H1 (cell line): ENCODE results near the gene C2CD2L. TPM values are rescaled to one million over a fixed set of nuclear protein-coding genes. Genes with fewer than 3 reads are reported as not detected.

Experiments
- CTCF ChIA-PET: fragments of 300-600 bp; sonication (Branson Sonifier 250); formaldehyde crosslinking; loops from one replicate; lab custom pipeline; 2021; ENCODE audit not compliant: partially characterized antibody; lab: Charles Lee
- POLR2A ChIA-PET: fragments of 300-600 bp; sonication (Branson Sonifier 250); formaldehyde crosslinking; loops from one replicate; lab custom pipeline; 2021; ENCODE audit warnings: inconsistent platforms; ENCODE audit not compliant: partially characterized antibody; lab: Charles Lee
- DNase-seq, 2 experiments: peaks; one replicate each; pipeline versions ENCODE4 v3.0.0 to v3.0.0-alpha.2; 2010 to 2022; ENCODE audit warnings: low spot score in 2 of 2, low read depth in 1 of 2, mixed read lengths in 1 of 2
- FAIRE-seq: peaks from 2 replicates; lab custom pipeline; 2011; peaks lifted over from hg19 to GRCh38; lab: Jason Lieb, UNC
- H2AFZ ChIP-seq: 2 replicates; pipeline ENCODE4 v1.8.1; 2012; ENCODE audit warnings: low read length, inconsistent platforms
- H2AK5ac ChIP-seq: 2 replicates; pipeline ENCODE4 v1.6.1; 2013; ENCODE audit warnings: low read depth, low read length
- H2BK120ac ChIP-seq: replicated peaks from 2 replicates; pipeline ENCODE3; 2013; ENCODE audit warnings: low read depth, low read length, inconsistent platforms
- H2BK12ac ChIP-seq: 2 replicates; pipeline ENCODE4 v1.6.1; 2013; ENCODE audit warnings: low read depth, low read length
- H2BK15ac ChIP-seq: 2 replicates; pipeline ENCODE4 v1.6.1; 2013; ENCODE audit warnings: low read length
- H2BK20ac ChIP-seq: 2 replicates; pipeline ENCODE4 v1.6.1; 2013; ENCODE audit warnings: low read length
- H2BK5ac ChIP-seq: 2 replicates; pipeline ENCODE4 v1.6.1; 2013; ENCODE audit warnings: low read depth, low read length
- H3K14ac ChIP-seq: 2 replicates; pipeline ENCODE4 v1.6.1; 2013; ENCODE audit warnings: inconsistent platforms; ENCODE audit not compliant: insufficient read length
- H3K18ac ChIP-seq: 2 replicates; pipeline ENCODE4 v1.6.1; 2013; ENCODE audit warnings: low read length; ENCODE audit errors: extremely low read depth
- H3K23ac ChIP-seq: 2 replicates; pipeline ENCODE4 v1.6.1; 2013; ENCODE audit warnings: inconsistent platforms; ENCODE audit not compliant: insufficient read length
- H3K23me2 ChIP-seq: 2 replicates; pipeline ENCODE4 v1.6.1; 2013; ENCODE audit warnings: low read depth, low read length
- H3K27ac ChIP-seq: 2 replicates; pipeline ENCODE4 v1.6.1; 2011; ENCODE audit warnings: low read depth, low read length, inconsistent platforms
- H3K27me3 ChIP-seq, 4 experiments: replicated peaks in 1 of 4; 1 replicate in 1 of 4; 2 replicates in 3 of 4; pipeline versions ENCODE4 v1.6.1 to v1.8.1; 2011 to 2013; ENCODE audit warnings: low read length in 3 of 4, mild to moderate bottlenecking in 3 of 4, inconsistent platforms in 2 of 4, mixed read lengths in 2 of 4, moderate library complexity in 1 of 4; ENCODE audit not compliant: control insufficient read depth in 3 of 4, insufficient read depth in 3 of 4; ENCODE audit errors: extremely low read depth in 1 of 4
- H3K36me3 ChIP-seq, 4 experiments: 2 replicates each; pipeline versions ENCODE4 v1.6.1 to v1.8.1; 2011 to 2013; ENCODE audit warnings: mild to moderate bottlenecking in 4 of 4, low read length in 3 of 4, moderate library complexity in 2 of 4, control low read depth in 1 of 4, inconsistent platforms in 1 of 4; ENCODE audit not compliant: insufficient read depth in 4 of 4, control insufficient read depth in 2 of 4
- H3K4ac ChIP-seq: replicated peaks from 2 replicates; pipeline ENCODE3; 2013; ENCODE audit warnings: low read length, low read depth, mixed read lengths, inconsistent platforms; ENCODE audit not compliant: insufficient read length
- H3K4me1 ChIP-seq, 4 experiments: replicated peaks in 1 of 4; 1 replicate in 1 of 4; 2 replicates in 3 of 4; pipeline versions ENCODE4 v1.6.1 to v1.8.1; 2011 to 2013; ENCODE audit warnings: low read length in 3 of 4, inconsistent platforms in 2 of 4, mixed read lengths in 1 of 4; ENCODE audit not compliant: insufficient read depth in 4 of 4, control insufficient read depth in 3 of 4
- H3K4me2 ChIP-seq, 2 experiments: 2 replicates each; pipeline versions ENCODE4 v1.6.1 to v1.8.1; 2011 to 2013; ENCODE audit warnings: low read depth in 2 of 2, low read length in 2 of 2, control low read depth in 1 of 2, inconsistent platforms in 1 of 2, mild to moderate bottlenecking in 1 of 2; ENCODE audit not compliant: insufficient read depth in 1 of 2
- H3K4me3 ChIP-seq, 4 experiments: fragments of 200-600, 300-600 bp in 1 of 4; sonication (generic), shearing (Covaris generic), sonication (Bioruptor Twin) in 1 of 4; 2 replicates each; pipeline versions ENCODE4 v1.5.1 to v1.8.1; 2011 to 2016; ENCODE audit warnings: low read length in 4 of 4, low read depth in 3 of 4, control low read depth in 2 of 4, inconsistent platforms in 2 of 4, mild to moderate bottlenecking in 2 of 4, mixed read lengths in 1 of 4, moderate library complexity in 1 of 4; ENCODE audit not compliant: insufficient read depth in 2 of 4; ENCODE audit errors: extremely low read depth in 1 of 4
- H3K56ac ChIP-seq: replicated peaks from 2 replicates; pipeline ENCODE3; 2013; ENCODE audit warnings: low read depth, mild to moderate bottlenecking, mixed read lengths, low read length, inconsistent platforms; ENCODE audit not compliant: insufficient read length
- H3K79me1 ChIP-seq: 2 replicates; pipeline ENCODE4 v1.6.1; 2013; ENCODE audit warnings: low read depth, low read length, control low read depth
- H3K79me2 ChIP-seq, 2 experiments: 2 replicates each; pipeline versions ENCODE4 v1.6.1 to v1.8.1; 2012 to 2013; ENCODE audit warnings: low read length in 2 of 2, mild to moderate bottlenecking in 2 of 2, inconsistent platforms in 1 of 2; ENCODE audit not compliant: insufficient read depth in 2 of 2, control insufficient read depth in 1 of 2
- H3K9ac ChIP-seq, 4 experiments: replicated peaks in 1 of 4; 1 replicate in 1 of 4; 2 replicates in 3 of 4; pipeline versions ENCODE4 v1.6.1 to v1.8.1; 2011 to 2013; ENCODE audit warnings: low read depth in 3 of 4, low read length in 3 of 4, control low read depth in 2 of 4, mild to moderate bottlenecking in 2 of 4, moderate library complexity in 2 of 4, inconsistent platforms in 1 of 4; ENCODE audit errors: extremely low read depth in 1 of 4
- H3K9me3 ChIP-seq, 2 experiments: 2 replicates each; pipeline versions ENCODE4 v1.6.1 to v1.8.1; 2012 to 2013; ENCODE audit warnings: mild to moderate bottlenecking in 2 of 2, moderate library complexity in 2 of 2, control low read depth in 1 of 2, inconsistent platforms in 1 of 2, low read depth in 1 of 2, low read length in 1 of 2, mixed read lengths in 1 of 2; ENCODE audit not compliant: insufficient read depth in 2 of 2
- H4K20me1 ChIP-seq, 2 experiments: replicated peaks in 1 of 2; 2 replicates each; pipeline versions ENCODE3 to v1.8.1; 2011 to 2013; ENCODE audit warnings: inconsistent platforms in 2 of 2, low read length in 2 of 2, mild to moderate bottlenecking in 1 of 2; ENCODE audit not compliant: insufficient read depth in 2 of 2, control insufficient read depth in 1 of 2
- H4K5ac ChIP-seq: 2 replicates; pipeline ENCODE4 v1.6.1; 2013; ENCODE audit warnings: low read length, low read depth, mixed read lengths, inconsistent platforms; ENCODE audit not compliant: insufficient read length
- H4K8ac ChIP-seq: 2 replicates; pipeline ENCODE4 v1.8.0; 2013; ENCODE audit warnings: mild to moderate bottlenecking, moderate library complexity, low read length, inconsistent platforms; ENCODE audit not compliant: insufficient read depth; ENCODE audit errors: extremely low read depth
- H4K91ac ChIP-seq: replicated peaks from 2 replicates; pipeline ENCODE3; 2013; ENCODE audit warnings: low read length, mixed read lengths, inconsistent platforms; ENCODE audit not compliant: insufficient read length
- BACH1 ChIP-seq: IDR thresholded peaks from 2 replicates; pipeline ENCODE4 v1.6.1; 2012; ENCODE audit warnings: low read length, improper control_type of control experiment
- MAX ChIP-seq: IDR thresholded peaks from 2 replicates; pipeline ENCODE4 v1.6.1; 2012; ENCODE audit warnings: inconsistent platforms
- SIRT6 ChIP-seq: IDR thresholded peaks from one replicate; pipeline ENCODE4 v1.7.1; 2012; ENCODE audit warnings: low read length, inconsistent platforms
- SP2 ChIP-seq: IDR thresholded peaks from 2 replicates; pipeline ENCODE4 v1.6.1; 2012; ENCODE audit warnings: mild to moderate bottlenecking, low read length, inconsistent platforms
- WGBS, 2 experiments: shearing (Covaris generic) in 1 of 2; methylation state at CpG; one replicate each; pipeline versions ENCODE4 v1.1.6 to v1.1.7; 2013 to 2015; ENCODE audit warnings: low lambda C conversion rate in 2 of 2, mixed read lengths in 2 of 2, inconsistent platforms in 1 of 2, low coverage in 1 of 2, missing lambda C conversion rate in 1 of 2; ENCODE audit not compliant: insufficient replicate concordance in 2 of 2, insufficient coverage in 1 of 2, insufficient read length in 1 of 2; ENCODE audit errors: extremely low coverage in 1 of 2, missing lambda C conversion rate in 1 of 2; 5-methylcytosine and 5-hydroxymethylcytosine counted together
- polyA plus RNA-seq, 7 experiments: library from polyadenylated mRNA; depleted of rRNA in 3 of 7; stranded (reverse) in 5 of 7; unstranded in 2 of 7; fragments of >200 nt in 5 of 7; fragments of 200-250 nt in 2 of 7; gene quantifications; 1 replicate in 5 of 7; 2 replicates in 1 of 7; 4 replicates in 1 of 7; pipeline versions ENCODE4 v1.2.1 to v1.2.3, GENCODE V29; 2011 to 2013; ENCODE audit warnings: missing spikeins in 2 of 7, mixed read lengths in 2 of 7
- total RNA-seq: library from RNA; stranded (reverse); fragmentation: NEBNext Ultra II Directional; extraction: Animal tissue kit (Norgen Biotek cat#: 25700); gene quantifications from 2 replicates; pipeline ENCODE4 v1.2.1, GENCODE V29; 2021

Gene C2CD2L
- total and polyA plus RNA-seq, 2 of the 8 experiments (the other 6 are each of a cell fraction or from before 2014, with no cell fraction given), result 2.5 to 4.0 TPM

DNA sequence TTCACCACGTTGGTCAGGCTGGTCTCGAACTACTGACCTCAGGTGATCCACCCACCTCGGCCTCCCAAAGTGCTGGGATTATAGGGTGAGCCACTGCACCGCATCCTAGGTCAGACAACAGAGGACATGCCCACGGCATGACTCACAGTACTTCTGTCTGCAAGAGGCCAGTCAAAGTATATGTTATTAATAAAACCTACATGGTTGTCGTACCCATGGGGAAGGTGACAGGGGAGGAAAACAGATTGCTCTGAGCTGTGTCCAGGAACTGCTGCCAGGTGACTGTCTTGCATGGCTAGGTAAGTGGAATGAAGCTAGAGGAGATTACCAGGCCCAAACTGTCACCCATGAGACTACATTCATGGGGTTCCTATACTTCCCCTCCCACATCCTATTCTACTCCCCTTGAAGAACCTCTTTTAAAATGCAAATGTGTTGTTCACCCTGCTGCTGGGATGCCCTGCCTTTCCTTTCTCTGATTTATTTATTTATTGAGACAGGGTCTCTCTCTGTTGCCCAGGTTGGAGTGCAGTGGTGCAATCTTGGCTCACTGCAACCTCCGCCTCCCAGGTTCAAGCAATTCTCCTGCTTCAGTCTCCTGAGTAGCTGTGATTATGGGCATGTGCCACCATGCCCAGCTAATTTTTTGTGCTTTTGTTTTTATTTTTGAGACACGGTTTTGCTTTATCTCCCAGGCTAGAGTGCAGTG is 59.4 kb downstream of the C2CD2L start:
- CTCF ChIA-PET, result interaction anchor here (0.6 to 24.3 kb wide), 11 partner anchors 10 to 79 kb away, joined by 3 to 389 read pairs (median 3); partner anchors contain the start of gene ABCG4
- no peak overlapping the region for H3K27ac ChIP-seq
- H4K91ac ChIP-seq, result no peak overlapping the region
- H2BK5ac ChIP-seq, result peak overlapping the region; percentile 44; the same call in 1 of the 2 replicates
- H2BK20ac ChIP-seq, result no peak overlapping the region
- no peak overlapping the region for H3K14ac ChIP-seq
- H3K23ac ChIP-seq, result no peak overlapping the region
- no peaks in the 10 kb centered on the region for H4K20me1 ChIP-seq
- no peak overlapping the region for H4K5ac ChIP-seq
- no peaks in the 10 kb centered on the region for H3K9me3 ChIP-seq
- peak overlapping the region; percentile 95 for H2BK15ac ChIP-seq
- DNase-seq (no peak), FAIRE-seq (no peak)
- H3K27me3 ChIP-seq, result no peaks in the 10 kb centered on the region
- H3K56ac ChIP-seq, result no peak overlapping the region
- H2AFZ ChIP-seq, result 0 out of 2 replicates have a peak overlapping the region, but pooled peaks have one; percentile 6
- H3K79me2 ChIP-seq, result no peaks in the 10 kb centered on the region
- no peaks in the 10 kb centered on the region for H3K79me1 ChIP-seq
- 85% methylated on average over 8 of the region's 8 CpGs; no CpG with 5 or more reads in 1 of the 2 experiments for WGBS, 2 experiments
- H3K4me3 ChIP-seq, result no peak overlapping the region
- H3K4me1 ChIP-seq, result peaks cover 0 to 4% (median 1%) of the 10 kb centered on the region in 4 experiments; a peak in 4 of 7 replicates
- no peak overlapping the region; a peak in 1 of 4 replicates for H3K4me2 ChIP-seq
- H2BK120ac ChIP-seq, result no peak overlapping the region
- POLR2A ChIA-PET, result interaction anchor here (0.8 to 6.3 kb wide), 4 partner anchors 9 to 74 kb away, joined by 3 to 58 read pairs (median 3); partner anchors contain the start of gene ABCG4
- H2AK5ac ChIP-seq, result no peak overlapping the region
- no peak overlapping the region for H4K8ac ChIP-seq
- no peaks in the 10 kb centered on the region for H3K36me3 ChIP-seq
- H3K23me2 ChIP-seq, result peaks cover 7% of the 10 kb centered on the region; the same call in 1 of the 2 replicates
- H3K18ac ChIP-seq, result peak overlapping the region; percentile 83
- peak overlapping the region; percentile 80; the same call in 1 of the 2 replicates for H2BK12ac ChIP-seq
- TF ChIP-seq MAX (no peak), SP2 (no peak), SIRT6 (no peak), BACH1 (no peak)
- H3K9ac ChIP-seq, result no peak overlapping the region
- peak overlapping the region; percentile 74 for H3K4ac ChIP-seq
